HG03039 (cell line): ENCODE results near the gene SAFB.

ENCODE experiments used
- ATAC-seq: cut with Tn5 transposase; IDR thresholded peaks from one replicate; pipeline ENCODE4 v1.9.1; 2021; ENCODE audit warnings: mild to moderate bottlenecking, moderate library complexity; ENCODE audit not compliant: unreplicated experiment

Gene SAFB

DNA sequence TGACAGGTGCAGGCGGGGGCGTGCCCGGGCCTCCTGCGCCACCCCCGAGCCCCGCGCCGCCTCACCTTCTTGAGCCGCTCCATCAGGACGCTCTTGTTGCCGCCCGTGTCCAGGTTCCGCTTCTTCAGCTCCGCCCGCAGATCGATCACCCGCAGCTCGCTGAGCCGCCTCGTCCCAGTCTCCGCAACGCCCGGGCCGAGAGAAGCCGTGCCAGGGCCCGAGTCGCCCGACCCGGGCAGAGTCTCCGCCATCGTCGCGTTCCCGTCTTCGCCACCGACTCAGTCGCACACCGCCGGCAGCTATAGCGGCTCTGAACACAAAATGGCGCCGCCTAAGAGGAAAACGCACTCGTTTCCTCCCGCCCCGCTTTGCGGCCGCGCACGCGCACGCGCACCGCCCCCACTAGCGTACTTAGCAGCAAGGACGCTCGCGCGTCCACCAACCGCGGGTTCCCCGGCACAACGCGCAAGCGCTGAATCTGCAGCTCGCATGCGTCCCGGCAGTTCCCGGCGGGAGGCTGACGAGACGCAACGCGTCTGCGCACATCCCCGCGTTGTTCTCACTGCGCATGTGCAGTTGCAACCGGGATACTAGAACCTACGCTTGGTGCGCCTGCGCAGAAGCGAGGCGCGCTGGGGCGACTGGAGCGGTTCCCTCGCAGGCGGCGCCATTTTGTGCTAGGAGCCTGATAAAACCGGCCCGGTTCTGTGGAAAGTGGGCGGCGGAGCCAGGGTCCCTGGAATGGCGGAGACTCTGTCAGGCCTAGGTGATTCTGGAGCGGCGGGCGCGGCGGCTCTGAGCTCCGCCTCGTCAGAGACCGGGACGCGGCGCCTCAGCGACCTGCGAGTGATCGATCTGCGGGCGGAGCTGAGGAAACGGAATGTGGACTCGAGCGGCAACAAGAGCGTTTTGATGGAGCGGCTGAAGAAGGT lies at the start of gene SAFB, which contains the start of gene SAFB2:
SAFB (plus strand) TSS at position 619 of the 932 bp plus-strand sequence; CDS start at position 742, 123 bp downstream.
SAFB2 (minus strand) TSS at position 312 of the 932 bp plus-strand sequence; CDS start at position 251, 61 bp downstream.
- peak; percentile 73 for ATAC-seq

DNA sequence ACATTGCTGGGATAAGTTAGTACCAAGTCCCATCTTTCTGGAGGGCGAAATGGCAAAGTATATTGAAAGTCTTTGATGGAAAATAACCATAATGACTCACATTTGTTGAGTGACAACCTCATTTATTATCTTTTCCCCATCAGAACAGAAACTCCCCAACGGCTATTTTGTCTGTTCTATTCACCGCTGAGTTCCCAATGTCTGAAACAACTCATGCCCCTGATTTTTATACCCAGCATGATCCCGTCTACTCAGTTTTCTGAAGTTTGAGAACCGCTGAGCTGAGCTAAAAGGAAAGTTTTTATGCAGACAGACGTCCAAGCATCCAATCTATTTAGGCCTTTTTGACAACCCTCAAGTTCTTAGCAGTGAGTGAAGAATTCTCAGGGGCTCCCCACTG lies 47.3 kb upstream of the SAFB start:
- no peak for ATAC-seq

DNA sequence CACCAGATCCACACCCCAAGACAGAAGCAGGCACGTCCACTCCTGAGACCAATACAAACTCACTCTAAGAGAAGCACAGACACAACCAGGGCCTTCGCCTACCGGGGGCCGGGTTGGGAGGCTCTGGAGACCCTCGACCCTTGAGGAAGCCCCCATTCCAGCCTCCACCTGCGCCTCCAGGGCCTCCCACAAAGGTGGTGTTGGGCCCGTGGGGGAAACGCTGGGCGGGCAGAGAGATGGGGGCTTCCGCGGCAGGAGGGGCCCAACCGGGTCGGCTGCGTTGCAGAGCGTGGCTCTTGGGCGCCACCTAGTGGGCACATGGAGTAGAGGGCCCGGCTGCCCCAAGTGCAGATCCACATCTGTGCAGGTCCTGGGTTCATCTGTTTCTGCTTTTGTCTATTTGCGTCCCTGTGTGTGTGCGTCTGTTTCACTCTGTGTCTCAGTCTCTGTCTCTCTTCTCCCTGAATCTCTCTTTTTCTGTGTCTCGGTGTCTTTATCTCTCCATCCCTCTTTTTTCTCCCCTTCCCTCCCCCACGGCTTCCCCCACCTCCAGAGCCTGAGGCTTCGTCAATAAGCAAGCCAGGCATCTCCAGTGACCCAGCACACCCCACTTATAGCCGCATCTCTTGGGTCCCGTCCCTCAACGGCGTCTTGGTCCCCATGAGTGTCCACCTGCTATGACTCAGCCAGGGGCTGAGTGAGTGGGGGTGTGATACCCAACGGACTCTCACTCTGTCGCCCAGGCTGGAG lies 44.6 kb upstream of the SAFB start:
- no peak for ATAC-seq

DNA sequence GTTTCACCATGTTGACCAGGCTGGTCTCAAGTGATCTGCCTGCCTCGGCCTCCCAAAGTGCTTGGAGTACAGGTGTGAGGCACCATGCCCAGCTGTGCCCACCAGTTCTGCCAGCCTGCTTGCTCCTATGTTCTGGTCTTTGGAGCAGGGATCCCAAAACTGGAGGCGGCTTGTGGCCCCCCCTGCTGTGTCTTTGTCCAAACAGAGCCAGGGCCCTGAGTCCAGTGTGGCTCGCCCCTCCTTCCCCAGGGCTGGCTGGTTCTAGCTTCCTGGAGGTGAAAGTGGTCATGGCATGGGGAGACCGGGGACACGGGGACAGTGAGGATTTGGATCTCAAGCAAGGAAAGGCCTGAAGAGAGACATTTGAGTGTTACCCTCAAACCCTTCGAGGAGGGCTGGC lies 43.6 kb upstream of the SAFB start:
- ATAC-seq = no peak

DNA sequence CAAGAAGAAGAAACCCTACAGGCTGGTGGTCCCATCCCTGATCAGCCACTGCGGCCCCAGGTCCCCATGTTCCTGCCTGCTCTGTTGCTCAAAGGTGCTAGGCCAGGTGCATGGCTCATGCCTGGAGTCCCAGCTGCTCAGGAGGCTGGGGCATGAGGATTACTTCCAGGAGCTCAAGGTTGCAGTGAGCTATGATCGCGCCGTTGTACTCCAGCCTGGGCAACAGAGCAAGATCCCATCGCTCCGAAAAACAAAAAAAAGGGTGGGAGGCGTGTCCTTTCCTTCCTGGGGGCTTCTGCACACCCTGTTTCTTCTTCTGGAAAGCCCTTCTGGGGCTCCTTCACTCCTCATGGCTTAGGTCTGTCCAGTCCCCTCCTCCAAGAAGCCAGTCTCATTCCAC lies 43.2 kb upstream of the SAFB start:
- no peak for ATAC-seq

DNA sequence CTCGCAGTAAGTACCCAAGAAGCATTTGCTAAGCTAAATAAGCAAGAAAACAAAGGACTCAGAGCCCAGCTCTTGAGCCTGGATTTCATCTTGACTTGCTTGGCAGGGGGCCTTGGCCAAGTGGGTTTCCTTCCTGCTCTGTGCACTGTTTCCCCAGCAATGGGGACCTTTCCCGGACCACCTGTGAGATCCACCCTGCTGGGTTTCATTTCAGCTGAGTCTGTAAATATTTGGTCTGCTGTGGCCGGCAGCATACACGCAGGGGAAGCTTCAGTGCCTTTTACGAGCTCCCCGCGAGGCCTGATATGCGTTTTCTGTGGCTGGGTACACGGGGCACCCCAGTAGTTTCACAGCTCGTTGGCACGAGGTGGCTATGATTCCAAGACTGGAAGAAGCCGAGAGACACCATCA lies 42.7 kb upstream of the SAFB start:
- no peak for ATAC-seq

DNA sequence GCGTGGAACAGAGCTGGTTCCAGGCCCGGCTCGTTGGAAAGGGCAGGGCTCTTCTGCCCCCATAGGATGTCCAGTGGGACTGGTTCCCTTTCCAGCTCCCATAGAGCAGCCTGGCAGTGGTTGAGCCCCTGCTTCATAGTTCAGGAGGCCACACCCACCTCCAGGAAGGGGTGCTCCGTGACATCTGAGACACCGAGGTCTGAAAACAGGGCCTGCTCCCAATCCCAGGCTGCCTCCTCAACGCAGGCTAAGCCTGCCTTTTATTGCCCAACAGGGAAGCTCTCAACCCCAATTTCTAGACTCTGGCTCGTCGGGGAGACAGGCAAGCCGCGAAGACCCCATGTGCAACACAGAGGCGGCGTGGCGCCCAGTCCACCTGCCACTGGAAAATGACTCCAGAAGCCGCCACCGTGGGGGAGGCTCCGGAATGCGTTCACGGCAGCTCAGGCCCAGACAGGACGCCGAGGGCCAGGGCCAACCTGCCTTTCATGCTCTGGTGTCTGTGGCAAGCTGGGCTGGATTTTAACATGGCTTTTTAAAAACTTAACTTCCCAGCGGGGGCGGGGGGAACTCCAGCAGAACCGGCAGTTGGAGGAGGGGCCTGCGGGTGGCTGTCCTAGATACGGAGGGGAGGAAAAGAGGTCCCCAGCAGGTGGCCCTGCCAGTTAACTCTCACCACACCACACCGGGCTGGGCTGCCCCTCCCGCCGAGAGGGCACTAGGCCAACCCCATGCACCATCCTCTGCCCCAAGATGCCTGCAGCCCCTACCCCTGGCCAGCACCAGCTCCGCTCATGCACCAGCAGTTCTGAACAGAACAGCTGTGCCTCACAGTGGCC lies 37.2 kb upstream of the SAFB start:
- no peak for ATAC-seq

DNA sequence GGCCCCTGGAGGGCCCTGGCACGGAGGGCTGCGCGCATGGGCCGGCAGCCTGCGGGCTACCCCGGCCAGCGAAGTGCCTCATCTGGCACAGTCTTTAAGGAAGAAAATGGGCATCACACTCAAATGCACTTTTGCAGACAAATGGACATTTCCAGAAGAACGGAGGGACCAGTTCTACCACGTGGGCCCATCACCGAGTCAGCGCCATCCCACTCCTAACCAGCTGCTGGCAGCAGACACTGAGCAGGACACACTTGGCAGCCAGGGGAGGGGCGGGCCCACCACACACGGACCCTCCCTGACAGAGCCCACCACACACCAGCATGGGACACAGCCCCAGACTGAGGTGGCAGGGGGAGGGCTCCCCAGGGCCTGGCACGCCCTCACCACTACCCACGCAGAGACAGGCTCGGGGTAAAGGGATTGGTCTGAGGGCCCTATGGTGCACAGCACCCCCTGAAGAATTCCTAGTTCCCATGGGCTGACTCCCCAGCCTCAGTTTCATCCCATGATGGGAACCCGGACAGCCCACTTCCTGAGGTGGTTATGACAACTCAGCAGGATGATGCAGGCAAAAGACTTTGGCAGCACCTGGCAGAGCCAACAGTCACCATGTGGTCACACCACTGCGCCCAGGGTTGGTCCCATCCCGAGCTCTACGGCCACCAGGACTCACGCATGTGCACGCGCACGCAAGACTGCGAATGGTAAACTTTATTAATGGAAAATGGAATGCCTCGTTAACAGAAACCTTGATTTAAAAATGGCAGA lies 36.4 kb upstream of the SAFB start:
- ATAC-seq = no peak

DNA sequence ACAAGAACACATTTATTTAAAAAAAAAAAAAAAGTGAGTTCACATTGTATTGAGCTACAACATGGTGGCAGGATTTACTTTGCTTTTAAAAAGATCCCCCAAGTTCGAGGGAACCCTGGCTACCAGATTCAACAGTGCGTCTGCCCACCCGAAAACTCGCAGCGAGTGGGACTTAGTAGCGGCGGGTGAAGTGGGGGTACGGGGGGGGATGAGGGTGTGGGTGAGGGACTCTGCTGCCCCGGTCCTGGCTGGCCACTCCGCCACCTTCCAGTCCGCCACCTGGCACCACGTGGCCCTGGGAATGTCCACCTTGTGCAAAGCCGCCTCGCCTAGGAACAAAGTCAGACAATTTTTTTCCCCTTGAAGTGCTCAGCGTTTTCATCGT lies 35.8 kb upstream of the SAFB start:
- ATAC-seq = no peak

DNA sequence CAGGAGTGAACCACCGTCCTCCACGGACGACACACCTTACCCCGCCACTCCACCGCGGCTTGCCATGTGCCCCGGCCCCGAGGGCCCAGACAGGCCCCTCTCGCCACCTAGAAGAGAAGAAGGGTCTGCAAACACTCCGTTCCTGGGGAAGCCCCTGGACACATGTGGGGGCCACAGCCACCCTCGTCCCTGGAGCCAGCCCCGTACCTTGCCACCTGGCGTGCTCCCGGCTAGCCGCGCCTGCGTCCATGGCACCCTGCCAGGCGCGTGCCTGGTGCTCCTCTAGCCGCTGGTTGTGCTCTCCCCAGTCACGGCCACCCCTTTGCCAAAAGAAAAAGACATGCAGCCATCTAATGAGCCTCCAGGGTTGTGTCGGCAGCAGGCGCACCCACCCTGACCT lies 35.2 kb upstream of the SAFB start:
- ATAC-seq = no peak

DNA sequence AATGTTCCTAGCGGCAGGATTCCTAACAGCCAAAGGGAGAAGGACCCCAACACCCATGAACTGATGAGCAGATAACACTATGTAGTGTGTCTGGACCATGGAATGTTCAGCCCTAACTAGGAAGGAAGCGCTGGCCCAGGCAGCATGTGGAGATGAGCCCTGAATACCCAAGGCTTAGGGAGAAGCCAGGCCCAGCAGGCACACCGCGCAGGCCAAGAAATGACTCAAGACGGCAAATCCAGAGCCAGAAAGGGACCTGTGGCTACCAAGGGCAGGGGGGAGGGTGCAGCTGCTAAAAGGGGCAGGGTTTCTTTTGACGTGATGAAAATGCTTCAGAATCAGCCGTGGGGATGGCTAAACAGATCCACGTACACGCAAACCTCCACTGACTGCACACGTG lies 34.4 kb upstream of the SAFB start:
- no peak for ATAC-seq

DNA sequence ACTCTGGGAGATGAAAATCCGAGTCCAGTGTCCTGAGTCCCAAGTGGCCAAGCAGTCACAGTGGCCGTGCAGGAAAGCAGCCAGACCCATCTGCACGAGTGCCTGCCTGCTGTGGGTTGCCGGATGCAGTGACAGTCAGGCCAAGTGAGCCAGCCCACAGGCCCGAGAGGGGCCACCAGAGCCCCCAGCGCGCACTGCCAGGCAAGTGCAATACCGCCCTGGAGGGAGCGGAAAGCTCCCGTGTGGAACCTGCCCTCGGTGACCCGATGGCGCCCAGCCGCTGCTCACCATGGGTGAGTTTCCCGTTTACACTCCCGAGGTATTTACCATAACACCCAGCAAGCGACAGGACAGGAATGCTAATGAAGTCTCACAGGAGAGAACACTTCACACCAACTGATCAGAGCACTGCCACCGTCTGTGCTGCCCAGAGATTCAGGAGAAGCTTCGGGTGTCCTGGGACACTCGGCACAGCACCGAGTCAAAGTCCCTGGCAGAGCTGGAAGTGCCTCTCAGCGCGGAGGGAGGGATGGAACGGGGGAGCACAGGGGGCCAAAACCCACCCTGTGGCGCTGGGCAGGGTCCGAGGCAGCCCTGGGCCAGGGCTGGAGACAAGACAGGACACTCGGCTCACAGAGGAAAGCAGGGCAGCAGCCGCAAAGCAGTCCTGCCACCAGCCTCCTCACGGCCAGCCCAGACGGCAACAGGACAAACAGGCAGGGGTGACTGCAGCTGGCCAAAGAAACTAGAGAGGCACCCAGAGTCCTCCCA lies 33.8 kb upstream of the SAFB start:
- no peak for ATAC-seq

DNA sequence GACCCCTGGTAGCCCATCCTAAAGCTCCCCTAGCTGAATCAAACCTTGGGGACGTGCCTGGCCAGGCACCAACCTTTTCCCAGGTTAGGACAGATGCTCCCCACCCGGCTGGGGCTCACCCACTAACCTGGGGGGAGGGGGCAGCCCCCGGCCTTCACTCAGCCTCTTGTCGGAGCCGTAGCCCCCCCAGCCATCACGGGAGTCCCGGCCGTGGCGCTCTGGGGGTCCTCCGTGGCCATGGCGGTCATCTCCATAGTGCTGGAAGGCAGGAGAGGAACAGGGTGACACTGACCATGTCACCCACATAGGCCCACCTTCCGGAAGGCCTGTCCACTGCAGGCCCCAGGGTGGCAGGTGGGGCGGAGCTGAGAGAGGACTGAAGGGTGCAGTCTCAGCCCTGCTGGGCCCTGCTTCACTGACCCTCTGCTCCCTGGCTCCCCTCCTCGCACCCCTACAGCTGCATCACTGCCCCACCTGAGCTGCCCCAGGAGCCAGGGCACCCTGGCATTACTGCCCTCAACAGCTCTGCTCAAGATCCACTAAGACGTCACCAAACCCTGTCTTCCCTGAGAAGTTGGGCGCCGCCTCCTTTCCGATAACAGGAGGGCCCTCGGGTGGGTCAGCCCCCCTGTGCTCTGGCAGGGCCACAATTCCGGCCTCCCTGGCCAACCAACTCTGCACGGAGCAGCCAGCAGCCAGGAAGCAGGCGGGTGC lies 32.6 kb upstream of the SAFB start:
- ATAC-seq = no peak

DNA sequence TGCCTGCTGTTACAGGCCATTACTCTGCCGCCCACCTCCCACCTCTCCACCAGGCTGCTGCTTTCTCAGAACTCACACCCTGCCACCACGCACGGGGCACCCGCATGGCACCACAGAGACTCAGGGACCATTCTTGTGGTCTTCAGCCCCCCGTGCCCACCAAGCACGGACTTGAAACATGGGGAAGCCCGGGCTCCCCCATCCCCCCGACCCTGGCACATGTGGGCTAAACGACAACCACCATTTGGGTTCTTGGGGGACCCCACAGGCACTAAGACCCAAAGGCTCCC lies 32.1 kb upstream of the SAFB start:
- no peak for ATAC-seq

DNA sequence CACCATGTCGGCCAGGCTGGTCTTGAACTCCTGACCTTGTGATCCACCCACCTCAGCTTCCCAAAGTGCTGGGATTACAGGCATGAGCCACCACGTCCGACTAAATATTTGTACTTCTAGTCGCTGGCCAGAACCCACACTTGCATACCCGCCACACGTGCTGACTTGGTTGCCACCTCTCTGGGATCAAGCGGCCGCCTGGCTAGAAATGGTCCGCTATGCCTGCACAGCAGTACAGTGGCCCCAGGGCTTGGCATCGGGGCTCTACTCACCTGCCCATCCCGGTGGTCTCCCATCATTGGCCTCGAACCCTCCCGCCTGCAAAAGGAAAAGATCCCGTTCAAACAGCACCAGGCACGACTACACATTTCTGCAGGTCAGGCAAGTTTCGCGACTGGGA lies 31.4 kb upstream of the SAFB start:
- ATAC-seq = no peak

DNA sequence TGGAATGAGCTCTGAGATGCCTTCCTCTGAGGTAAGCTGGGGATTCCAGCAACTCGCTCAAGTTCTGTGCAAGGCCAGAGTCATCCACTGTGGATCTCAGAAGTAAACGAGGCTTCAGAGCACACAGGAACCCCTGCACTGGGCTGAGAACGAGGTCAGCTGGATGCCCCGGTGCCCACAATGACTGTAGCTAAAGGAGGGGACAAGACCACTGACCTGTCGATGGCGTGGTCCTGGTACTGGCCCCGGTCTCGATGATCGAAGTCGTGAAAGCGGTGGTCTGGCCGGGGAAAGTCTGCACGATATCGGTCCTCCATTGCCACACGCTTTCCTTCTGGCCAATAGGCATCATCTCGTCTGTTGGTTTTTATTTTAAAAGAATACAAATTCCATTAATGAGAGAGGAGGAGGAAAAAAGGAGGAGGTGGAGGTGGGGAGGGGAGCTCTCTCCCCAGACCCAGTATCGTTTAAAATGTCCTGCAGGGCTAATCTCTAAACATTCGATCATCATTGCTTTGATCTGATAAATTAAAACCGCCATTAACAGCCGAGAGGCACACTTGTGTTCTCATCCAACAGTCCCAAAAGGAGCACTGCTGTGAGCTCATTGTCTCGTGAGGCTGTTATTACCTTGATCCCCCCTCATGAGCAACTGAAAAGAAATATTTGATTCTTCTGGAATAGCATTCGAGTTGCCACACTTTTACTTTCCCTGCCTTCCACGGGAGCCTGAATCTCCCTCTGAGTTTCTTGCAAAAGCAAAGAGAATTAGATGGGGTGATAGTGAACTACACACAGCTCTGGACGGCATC lies 30.1 kb upstream of the SAFB start:
- ATAC-seq = no peak

DNA sequence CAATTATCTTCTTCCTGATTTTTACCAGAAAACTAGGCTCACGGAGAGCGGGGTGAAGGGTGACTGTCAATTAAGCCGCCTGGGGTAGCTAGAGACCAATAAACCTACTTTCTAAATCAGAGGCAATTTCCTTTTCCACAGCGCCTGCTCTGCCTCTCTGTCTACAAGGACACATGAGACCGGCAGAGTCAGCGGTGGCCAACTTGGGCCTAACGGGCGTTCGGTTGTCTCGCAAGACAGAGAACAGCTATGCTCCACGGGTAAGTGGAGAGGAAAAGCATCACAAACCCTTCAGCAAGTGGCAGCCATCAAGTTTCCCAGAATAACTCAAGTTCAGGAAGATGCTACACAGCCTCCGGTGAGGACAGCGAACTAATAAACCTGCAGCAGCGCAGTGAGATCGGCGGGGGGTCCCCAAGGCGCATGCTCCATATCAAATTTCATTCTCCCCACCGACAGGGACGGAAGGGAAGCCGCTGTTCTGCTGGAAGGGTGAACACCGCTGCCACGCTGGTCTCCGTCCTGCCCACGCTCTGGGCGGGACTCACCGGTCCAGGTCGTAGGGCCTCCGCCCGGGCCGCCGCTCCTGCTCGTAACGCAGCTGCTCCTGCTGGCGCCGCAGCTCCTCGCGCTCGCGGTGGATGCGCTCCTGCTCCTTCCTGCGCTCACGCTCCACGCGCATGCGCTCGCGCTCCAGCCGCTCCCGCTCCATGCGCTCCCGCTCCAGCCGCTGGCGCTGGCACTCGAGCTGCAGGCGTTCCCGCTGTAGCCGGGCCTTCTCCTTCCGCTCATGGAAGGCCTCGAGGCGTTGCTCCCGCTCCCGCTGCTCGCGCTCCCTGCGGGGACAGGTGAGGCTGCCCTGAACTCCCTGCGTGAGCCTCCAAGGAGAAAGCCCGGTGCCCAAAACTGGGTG lies 29.3 kb upstream of the SAFB start:
- ATAC-seq = no peak
